Measurements from ENCODE around the gene DTX2. TPM values are rescaled to one million over a fixed set of nuclear protein-coding genes. Genes with fewer than 3 reads are reported as not detected.
"Not testable (repeated sequence)": the region's sequence is repeated elsewhere in the genome, so short reads cannot be mapped to it uniquely, and the experiment has no call there.

The DTX2 gene
- total and polyA plus RNA-seq, 2 experiments from 2014 or later: 7.6 to 22.2 TPM

DNA sequence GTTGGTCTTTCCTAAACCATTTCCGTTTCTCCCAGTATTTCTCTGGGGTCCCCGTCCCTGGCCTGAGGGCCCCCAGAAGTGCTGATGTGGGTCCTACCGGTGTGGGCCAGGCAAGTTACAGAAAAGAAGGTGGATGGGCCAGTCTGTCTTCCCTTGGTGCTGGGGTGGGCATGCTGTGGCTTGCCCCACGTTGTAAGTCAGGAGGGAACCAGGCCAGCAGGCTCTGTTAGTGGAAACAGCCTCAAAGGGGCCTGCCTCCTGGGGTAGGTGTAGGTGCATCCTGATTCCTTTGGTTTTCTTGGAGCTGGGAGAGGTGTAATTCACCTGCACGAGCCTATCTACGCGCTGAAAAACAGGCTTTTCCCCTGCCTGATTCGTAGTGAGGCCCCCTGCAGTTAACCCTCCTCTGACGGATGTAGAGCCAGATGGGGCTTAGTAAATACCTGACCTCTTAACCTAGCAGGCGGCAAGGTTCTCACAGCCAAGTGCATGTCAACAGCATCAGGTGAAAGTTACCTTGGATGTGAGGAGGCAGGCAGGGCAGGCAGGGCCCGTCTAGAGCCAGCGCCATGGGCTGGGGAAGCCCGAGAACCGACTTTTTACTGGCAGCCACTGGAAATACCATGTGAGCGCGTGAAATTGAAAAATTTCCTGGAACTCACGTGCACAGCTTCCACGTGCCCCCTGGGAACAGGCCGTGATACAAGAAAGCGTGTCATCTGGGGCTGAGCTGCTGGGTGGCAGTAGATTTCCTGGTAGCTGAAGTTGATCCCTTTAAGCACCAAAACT, 24.5 kb downstream of the DTX2 start:
- not testable (repeated sequence) for H3K4me2 ChIP-seq; DNase-seq (ENCODE audit: low spot score); H3K27ac ChIP-seq; H3K27me3 ChIP-seq; H3K36me3 ChIP-seq (replicated peaks; ENCODE audit: insufficient read depth, low read depth); H4K20me1 ChIP-seq (ENCODE audit: insufficient read depth, poor library complexity, severe bottlenecking); H3K79me2 ChIP-seq; H3K9me3 ChIP-seq (ENCODE audit: low read depth); H3K4me3 ChIP-seq; H3K4me1 ChIP-seq (ENCODE audit: insufficient read depth); H3K9me2 ChIP-seq (replicated peaks; ENCODE audit: insufficient read depth); H2AFZ ChIP-seq
- WGBS (ENCODE audit: low lambda C conversion rate, missing lambda C conversion rate): 48% methylated on average over 3 of the region's 20 CpGs

GRCh38 chr7:76486618-76487017, 25.1 kb downstream of the DTX2 start:
- not testable (repeated sequence) for H3K27me3 ChIP-seq; H2AFZ ChIP-seq; H3K27ac ChIP-seq; DNase-seq (ENCODE audit: low spot score); H3K79me2 ChIP-seq; H3K4me2 ChIP-seq; H3K36me3 ChIP-seq (replicated peaks; ENCODE audit: insufficient read depth, low read depth); H3K4me3 ChIP-seq; H3K9me2 ChIP-seq (replicated peaks; ENCODE audit: insufficient read depth); H4K20me1 ChIP-seq (ENCODE audit: insufficient read depth, poor library complexity, severe bottlenecking); H3K4me1 ChIP-seq (ENCODE audit: insufficient read depth); H3K9me3 ChIP-seq (ENCODE audit: low read depth)
- no CpG with 5 or more reads among the region's 5 CpGs for WGBS (ENCODE audit: low lambda C conversion rate, missing lambda C conversion rate)

DNA sequence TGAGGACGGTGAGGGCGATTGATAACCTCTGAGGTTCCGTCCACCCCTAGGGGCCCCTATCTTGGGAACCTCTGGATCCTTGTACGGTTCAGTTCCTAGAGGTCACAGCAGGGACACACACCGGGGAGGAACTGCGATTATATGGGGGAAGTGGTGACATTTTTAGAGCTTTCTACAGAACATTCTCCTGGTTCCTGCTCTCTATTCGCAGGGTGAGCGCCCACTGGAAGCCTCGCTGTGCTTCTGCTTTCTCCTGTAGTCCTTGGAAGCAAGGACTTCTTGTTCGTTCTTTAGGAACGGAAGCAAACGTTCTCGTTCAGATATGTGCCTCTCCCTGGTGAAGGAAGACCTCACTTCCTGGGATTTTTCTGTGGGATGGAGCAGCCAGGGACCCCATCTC, 26.5 kb downstream of the DTX2 start:
- not testable (repeated sequence) for H4K20me1 ChIP-seq (ENCODE audit: insufficient read depth, poor library complexity, severe bottlenecking)

GRCh38 chr7:76492139-76492538, 30.6 kb downstream of the DTX2 start:
- not testable (repeated sequence) for H4K20me1 ChIP-seq (ENCODE audit: insufficient read depth, poor library complexity, severe bottlenecking); H3K9me3 ChIP-seq (ENCODE audit: low read depth); H3K27ac ChIP-seq; H3K9me2 ChIP-seq (replicated peaks; ENCODE audit: insufficient read depth); H3K4me1 ChIP-seq (ENCODE audit: insufficient read depth); H3K27me3 ChIP-seq; H3K36me3 ChIP-seq (replicated peaks; ENCODE audit: insufficient read depth, low read depth); H2AFZ ChIP-seq; DNase-seq (ENCODE audit: low spot score); H3K79me2 ChIP-seq; H3K4me3 ChIP-seq; H3K4me2 ChIP-seq
- 100% methylated on average over 1 of the region's 10 CpGs for WGBS (ENCODE audit: low lambda C conversion rate, missing lambda C conversion rate)

More for the DNA sequence above, 26.5 kb downstream of the DTX2 start:
- not testable (repeated sequence) for H3K4me1 ChIP-seq (ENCODE audit: insufficient read depth); H3K27ac ChIP-seq; H3K9me3 ChIP-seq (ENCODE audit: low read depth); H3K9me2 ChIP-seq (replicated peaks; ENCODE audit: insufficient read depth); DNase-seq (ENCODE audit: low spot score); H3K4me3 ChIP-seq; H3K79me2 ChIP-seq; H3K36me3 ChIP-seq (replicated peaks; ENCODE audit: insufficient read depth, low read depth); H3K27me3 ChIP-seq; H3K4me2 ChIP-seq; H2AFZ ChIP-seq
- WGBS (ENCODE audit: low lambda C conversion rate, missing lambda C conversion rate): 100% methylated on average over 3 of the region's 13 CpGs

DNA sequence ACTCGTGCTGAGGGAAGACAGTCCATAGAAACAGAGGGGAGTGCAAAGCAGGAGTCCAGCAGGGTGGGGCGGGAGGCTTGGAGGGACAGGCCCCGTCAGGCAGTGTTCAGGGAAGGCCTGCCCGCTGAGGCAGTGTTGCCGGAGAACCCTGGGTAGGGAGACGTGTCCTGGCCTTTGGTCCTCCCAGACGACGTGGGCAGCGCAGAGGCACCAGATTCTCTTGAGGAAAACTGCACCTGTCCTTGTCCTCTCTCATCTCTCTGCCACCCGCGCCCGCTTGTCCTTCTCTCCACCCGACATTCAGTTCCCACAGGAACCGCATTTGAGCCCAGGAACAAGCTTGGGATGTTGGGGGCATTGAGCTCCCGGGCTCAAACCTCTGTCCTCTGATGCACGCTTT, 34.2 kb downstream of the DTX2 start:
- H3K79me2 ChIP-seq; H3K9me3 ChIP-seq (ENCODE audit: low read depth); H3K27me3 ChIP-seq; DNase-seq (ENCODE audit: low spot score); H3K4me3 ChIP-seq; H3K4me1 ChIP-seq (ENCODE audit: insufficient read depth); H2AFZ ChIP-seq; H3K27ac ChIP-seq; H3K9me2 ChIP-seq (replicated peaks; ENCODE audit: insufficient read depth); H3K4me2 ChIP-seq; H4K20me1 ChIP-seq (ENCODE audit: insufficient read depth, poor library complexity, severe bottlenecking); H3K36me3 ChIP-seq (replicated peaks; ENCODE audit: insufficient read depth, low read depth): not testable (repeated sequence)
- 70% methylated on average over 3 of the region's 16 CpGs for WGBS (ENCODE audit: low lambda C conversion rate, missing lambda C conversion rate)

- DNase-seq (ENCODE audit: low spot score); H3K4me3 ChIP-seq; H3K9me2 ChIP-seq (replicated peaks; ENCODE audit: insufficient read depth); H2AFZ ChIP-seq; H3K36me3 ChIP-seq (replicated peaks; ENCODE audit: insufficient read depth, low read depth); H3K27ac ChIP-seq; H3K27me3 ChIP-seq; H3K4me1 ChIP-seq (ENCODE audit: insufficient read depth); H3K9me3 ChIP-seq (ENCODE audit: low read depth); H3K4me2 ChIP-seq; H4K20me1 ChIP-seq (ENCODE audit: insufficient read depth, poor library complexity, severe bottlenecking); H3K79me2 ChIP-seq: not testable (repeated sequence)
- WGBS (ENCODE audit: low lambda C conversion rate, missing lambda C conversion rate): 90% methylated on average over 15 of the region's 27 CpGs
Measured at GRCh38 chr7:76497918-76498582, 36.5 kb downstream of the DTX2 start.

GRCh38 chr7:76498583-76499200, 37.2 kb downstream of the DTX2 start:
- not testable (repeated sequence) for H3K4me3 ChIP-seq; H3K27ac ChIP-seq; H2AFZ ChIP-seq; H3K36me3 ChIP-seq (replicated peaks; ENCODE audit: insufficient read depth, low read depth); H3K9me3 ChIP-seq (ENCODE audit: low read depth); H3K4me2 ChIP-seq; H3K79me2 ChIP-seq; H3K4me1 ChIP-seq (ENCODE audit: insufficient read depth); H4K20me1 ChIP-seq (ENCODE audit: insufficient read depth, poor library complexity, severe bottlenecking); DNase-seq (ENCODE audit: low spot score); H3K9me2 ChIP-seq (replicated peaks; ENCODE audit: insufficient read depth); H3K27me3 ChIP-seq
- WGBS (ENCODE audit: low lambda C conversion rate, missing lambda C conversion rate): no CpG with 5 or more reads among the region's 10 CpGs

DNA sequence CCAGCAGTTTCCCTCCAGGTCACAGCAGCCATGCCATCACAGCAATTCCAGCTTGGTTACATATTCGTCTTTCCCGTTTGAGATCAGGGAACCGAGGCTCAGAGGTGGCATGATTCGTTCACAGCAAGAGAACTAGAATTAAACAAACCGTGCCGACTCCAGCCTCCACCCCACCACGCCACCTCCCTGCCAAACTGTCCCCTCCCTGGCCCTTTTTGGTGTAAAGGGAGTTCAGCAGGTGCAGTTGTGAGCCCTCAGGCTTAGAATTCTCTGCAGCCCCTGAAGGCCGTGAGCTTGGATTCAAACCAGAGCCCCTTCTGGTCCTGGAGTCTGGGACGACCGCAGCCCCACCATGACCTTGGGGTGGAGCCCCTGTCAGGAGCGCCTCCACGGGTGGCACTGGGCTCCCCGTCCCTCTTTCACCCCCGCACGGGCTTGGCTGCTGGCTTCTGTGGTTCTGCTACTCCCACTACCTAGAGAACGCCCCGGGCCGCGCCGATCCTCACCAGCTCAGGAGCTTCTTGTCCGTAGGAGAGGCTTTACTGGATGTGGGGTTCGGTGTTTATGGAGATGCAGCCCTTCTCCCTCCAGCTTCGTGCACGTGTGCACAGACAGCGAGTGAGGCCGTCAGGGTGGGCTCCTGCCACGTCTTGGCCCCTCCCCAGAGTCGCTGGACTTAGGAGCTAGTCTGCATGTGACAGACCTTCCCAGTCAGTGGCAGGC, 37.9 kb downstream of the DTX2 start:
- not testable (repeated sequence) for H3K27ac ChIP-seq; H3K4me2 ChIP-seq; H3K27me3 ChIP-seq; DNase-seq (ENCODE audit: low spot score); H3K4me1 ChIP-seq (ENCODE audit: insufficient read depth); H4K20me1 ChIP-seq (ENCODE audit: insufficient read depth, poor library complexity, severe bottlenecking); H3K79me2 ChIP-seq; H3K4me3 ChIP-seq; H3K36me3 ChIP-seq (replicated peaks; ENCODE audit: insufficient read depth, low read depth); H2AFZ ChIP-seq; H3K9me2 ChIP-seq (replicated peaks; ENCODE audit: insufficient read depth); H3K9me3 ChIP-seq (ENCODE audit: low read depth)
- WGBS (ENCODE audit: low lambda C conversion rate, missing lambda C conversion rate): 91% methylated on average over 12 of the region's 28 CpGs

All from hepatocyte (in vitro differentiated cells).